ENCODE measurements around the gene SMIM35. TPM values are rescaled to one million over a fixed set of nuclear protein-coding genes. Genes with fewer than 3 reads are reported as not detected.

SMIM35 gene
- total RNA-seq, 1 experiment from 2014 or later: not detected

DNA sequence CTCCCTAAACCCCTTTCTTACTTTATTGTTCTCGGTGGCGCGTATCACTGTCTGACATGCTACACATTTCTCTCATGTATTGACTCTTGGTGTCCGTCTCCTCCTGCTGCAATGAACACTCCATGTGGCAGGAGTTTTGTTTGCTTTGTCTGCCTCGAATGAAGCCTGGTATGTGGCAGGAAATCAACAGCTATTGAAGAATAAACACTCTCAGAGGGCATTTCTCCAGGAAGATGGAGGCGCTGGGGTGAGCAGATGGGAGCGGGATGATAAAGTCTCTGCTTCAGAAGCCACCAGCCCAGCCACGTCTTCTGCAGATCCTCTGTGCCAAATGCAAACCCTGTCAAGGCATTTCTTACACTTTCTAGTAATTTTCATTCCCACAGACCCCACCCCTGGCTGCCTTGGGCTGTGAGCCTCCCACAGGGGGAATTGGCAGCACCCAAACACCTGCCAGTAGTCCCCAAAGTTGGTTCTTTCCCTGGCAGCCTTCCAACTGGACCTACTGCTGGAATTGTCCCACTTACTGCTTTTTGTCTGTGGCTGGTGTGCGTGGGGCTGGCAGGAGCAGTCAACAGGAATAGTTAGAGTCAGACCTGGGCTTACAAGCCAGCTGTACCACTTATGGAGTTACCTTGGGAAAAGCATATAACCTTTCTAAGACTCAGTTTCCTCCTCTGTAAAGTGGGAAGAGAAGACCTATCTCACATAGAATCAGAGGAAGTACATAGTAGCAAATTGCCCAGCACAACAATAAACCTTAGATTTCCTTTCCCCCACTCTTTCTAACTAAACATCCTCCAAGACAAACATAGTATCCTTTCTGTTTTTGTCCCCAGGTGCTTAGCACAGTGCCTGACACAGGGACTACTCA, 113.9 kb downstream of the SMIM35 start (continued):
- TF ChIP-seq ATF2 (CRISPR knock-in tag; IDR thresholded peaks at IDR 0.05; ENCODE audit: borderline replicate concordance, low read depth): no peak
- TF ChIP-seq CREB1 (CRISPR knock-in tag; IDR thresholded peaks at IDR 0.05): no peak
- TF ChIP-seq JUN (CRISPR knock-in tag; IDR thresholded peaks at IDR 0.05): no peak

DNA sequence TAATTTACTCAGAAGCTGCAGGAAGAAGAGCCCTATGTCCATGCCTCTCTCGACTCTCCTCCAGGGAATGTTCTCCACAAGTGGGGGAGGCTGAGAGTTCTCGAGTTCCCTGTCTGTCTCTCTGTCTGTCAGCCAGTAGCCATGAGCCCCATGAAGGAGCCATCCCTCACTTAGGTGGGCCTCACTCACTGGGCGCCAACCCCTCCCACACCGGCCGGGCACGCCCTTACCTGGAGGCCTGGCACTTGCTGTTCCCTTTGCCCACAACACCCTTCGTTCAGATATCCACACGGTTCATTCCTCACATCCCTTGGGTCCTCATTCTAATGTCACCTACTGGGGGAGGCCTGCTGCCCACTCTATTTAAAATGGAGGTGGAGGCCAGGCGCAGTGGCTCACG, 114.7 kb downstream of the SMIM35 start:
- Mint-ChIP-seq H3K9me3 (no peaks in the 10 kb centered on the region), H3K27ac (no peak overlapping the region), H3K4me3 (no peak overlapping the region), H3K27me3 (ENCODE audit: low read depth) (no peaks in the 10 kb centered on the region; the same call in 1 of the 2 replicates), H3K36me3 (no peaks in the 10 kb centered on the region), H3K4me1 (no peaks in the 10 kb centered on the region)
- no peak for TF ChIP-seq JUN (CRISPR knock-in tag; IDR thresholded peaks at IDR 0.05)
- TF ChIP-seq FOXK1 (CRISPR knock-in tag; IDR thresholded peaks at IDR 0.05): no peak
- no peak for TF ChIP-seq GABPB1 (CRISPR knock-in tag; IDR thresholded peaks at IDR 0.05)
- no peak for TF ChIP-seq RORB (CRISPR knock-in tag; IDR thresholded peaks at IDR 0.05)
- no peak for TF ChIP-seq ATF6 (CRISPR knock-in tag; IDR thresholded peaks at IDR 0.05)
- no peak for TF ChIP-seq CREB1 (CRISPR knock-in tag; IDR thresholded peaks at IDR 0.05)
- TF ChIP-seq ZNF671 (CRISPR knock-in tag; IDR thresholded peaks at IDR 0.05): no peak
- ATAC-seq (no peak), DNase-seq (ENCODE audit: low spot score) (no peak)
- POLR2A ChIA-PET: no interaction called here
- CTCF ChIA-PET: interaction anchor here (2.2 kb wide), 1 partner anchor 82 kb away, joined by 6 read pairs; no protein-coding TSS in a partner anchor

- Mint-ChIP-seq H3K9me3 (no peaks in the 10 kb centered on the region), H3K4me3 (no peak overlapping the region), H3K4me1 (no peaks in the 10 kb centered on the region), H3K36me3 (no peaks in the 10 kb centered on the region), H3K27me3 (ENCODE audit: low read depth) (no peaks in the 10 kb centered on the region; the same call in 1 of the 2 replicates), H3K27ac (no peak overlapping the region)
- ATAC-seq: no peak
- no peak for DNase-seq (ENCODE audit: low spot score)
- ChIA-PET CTCF (interaction anchor here (2.2 kb wide), 1 partner anchor 83 kb away, joined by 6 read pairs; no protein-coding TSS in a partner anchor), POLR2A (no interaction called here)
- TF ChIP-seq CREM (CRISPR knock-in tag; IDR thresholded peaks at IDR 0.05): no peak
These were observed 116.3 kb downstream of the SMIM35 start for GRCh38 chr11:117970400-117971024.

GRCh38 chr11:117969160-117969991, 117.4 kb downstream of the SMIM35 start:
- no peaks in the 10 kb centered on the region for H3K4me1 Mint-ChIP-seq
- H3K27ac Mint-ChIP-seq: no peak overlapping the region
- ATAC-seq (no peak), DNase-seq (ENCODE audit: low spot score) (no peak)
- TF ChIP-seq ESRRA (CRISPR knock-in tag; IDR thresholded peaks at IDR 0.05; ENCODE audit: borderline replicate concordance) (no peak), ZNF138 (CRISPR knock-in tag; conservative IDR thresholded peaks at IDR 0.05) (no peak), ZNF219 (CRISPR knock-in tag; IDR thresholded peaks at IDR 0.05; ENCODE audit: borderline replicate concordance) (no peak), ZNF263 (CRISPR knock-in tag; IDR thresholded peaks at IDR 0.05; ENCODE audit: low read depth) (no peak), HMGA2 (CRISPR knock-in tag; IDR thresholded peaks at IDR 0.05) (no peak), ATF6 (CRISPR knock-in tag; IDR thresholded peaks at IDR 0.05) (no peak)
- TF ChIP-seq, protein P1, sequence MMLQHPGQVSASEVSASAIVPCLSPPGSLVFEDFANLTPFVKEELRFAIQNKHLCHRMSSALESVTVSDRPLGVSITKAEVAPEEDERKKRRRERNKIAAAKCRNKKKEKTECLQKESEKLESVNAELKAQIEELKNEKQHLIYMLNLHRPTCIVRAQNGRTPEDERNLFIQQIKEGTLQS (CRISPR knock-in tag; conservative IDR thresholded peaks at IDR 0.05): no peak
- H3K4me3 Mint-ChIP-seq: no peak overlapping the region
- CTCF ChIA-PET: no interaction called here
- no peaks in the 10 kb centered on the region; the same call in 1 of the 2 replicates for H3K27me3 Mint-ChIP-seq (ENCODE audit: low read depth)
- POLR2A ChIA-PET: no interaction called here
- H3K9me3 Mint-ChIP-seq: no peaks in the 10 kb centered on the region
- no peaks in the 10 kb centered on the region for H3K36me3 Mint-ChIP-seq
